HG02973 (cell line): ENCODE measurements around the gene GDF11.

Experiments
- ATAC-seq: cut with Tn5 transposase; IDR thresholded peaks from one replicate; pipeline ENCODE4 v1.9.1; 2021; ENCODE audit warnings: moderate library complexity; ENCODE audit not compliant: unreplicated experiment

Gene GDF11

DNA sequence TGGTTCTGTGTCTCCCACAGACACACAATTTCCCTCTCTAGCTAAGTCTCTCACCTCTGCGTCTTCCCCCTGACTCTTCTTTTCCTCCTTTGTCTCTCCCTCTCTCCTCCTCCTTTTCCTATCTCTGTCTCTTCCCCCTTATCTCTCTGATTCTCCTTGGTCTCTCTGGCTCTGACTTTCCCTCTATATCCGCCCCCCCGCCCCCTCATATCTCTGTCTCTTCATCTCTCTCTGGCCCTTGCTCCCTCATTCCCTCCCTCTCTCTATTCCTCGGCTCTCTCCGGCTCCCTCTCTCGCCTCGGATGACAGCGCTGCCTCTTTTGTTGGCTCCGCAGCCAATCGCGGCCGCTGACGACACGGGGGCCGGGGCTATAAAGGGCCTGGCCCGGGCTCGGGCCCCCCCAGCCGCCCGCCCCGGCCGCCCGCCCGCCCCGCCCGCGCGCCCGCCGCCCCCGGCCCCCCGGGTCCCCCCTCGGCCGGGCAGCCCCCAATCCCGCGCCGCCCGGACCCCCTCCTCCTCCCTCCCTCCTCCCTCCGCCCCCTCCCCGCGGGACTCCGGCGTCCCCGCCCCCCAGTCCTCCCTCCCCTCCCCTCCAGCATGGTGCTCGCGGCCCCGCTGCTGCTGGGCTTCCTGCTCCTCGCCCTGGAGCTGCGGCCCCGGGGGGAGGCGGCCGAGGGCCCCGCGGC, at the start of gene GDF11:
TSS of gene GDF11 (plus strand) at position 404 of the 687 bp plus-strand sequence. CDS start at position 599, 195 bp downstream.
- peak; percentile 27 for ATAC-seq

DNA sequence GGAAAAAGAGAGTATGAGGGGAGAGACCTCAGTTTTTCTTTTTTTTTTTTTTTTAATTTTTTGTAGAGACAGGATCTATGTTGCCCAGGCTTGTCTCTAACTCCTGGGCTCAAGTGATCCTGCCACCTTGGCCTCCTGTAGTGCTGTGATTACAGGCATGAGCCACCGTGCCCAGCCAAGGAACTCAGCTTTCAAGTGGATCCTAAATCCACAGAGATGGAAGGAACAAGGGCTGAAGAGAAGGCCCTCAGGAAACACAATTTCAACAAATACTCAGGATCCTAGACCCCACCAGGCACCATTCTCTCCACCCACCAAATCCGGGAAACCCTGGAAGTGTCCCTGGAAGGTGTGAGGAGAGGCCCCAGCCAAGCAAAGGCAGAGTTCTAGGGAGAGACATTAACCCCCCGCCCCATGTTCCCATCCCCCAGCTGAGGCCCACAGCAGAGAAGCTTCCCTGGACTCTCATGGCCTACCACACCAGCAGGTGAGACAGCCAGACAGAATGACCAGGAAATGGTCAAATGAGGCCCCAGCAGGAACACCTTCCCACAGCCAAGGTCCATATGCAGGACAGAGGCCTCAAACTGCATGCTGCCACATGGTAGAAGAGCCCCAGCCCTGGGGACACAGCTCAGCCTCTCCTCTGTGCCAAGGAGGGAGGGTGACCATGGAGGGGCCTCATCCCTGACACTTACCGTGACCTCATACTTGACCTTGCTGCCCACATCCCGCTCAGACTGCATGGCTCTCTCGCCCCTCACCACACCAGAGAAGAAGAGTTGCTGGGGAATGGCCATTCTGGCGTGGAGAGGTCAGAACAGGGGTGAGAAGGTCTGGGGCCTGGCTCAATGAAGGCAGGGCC, 49.4 kb upstream of the GDF11 start:
- no peak for ATAC-seq

DNA sequence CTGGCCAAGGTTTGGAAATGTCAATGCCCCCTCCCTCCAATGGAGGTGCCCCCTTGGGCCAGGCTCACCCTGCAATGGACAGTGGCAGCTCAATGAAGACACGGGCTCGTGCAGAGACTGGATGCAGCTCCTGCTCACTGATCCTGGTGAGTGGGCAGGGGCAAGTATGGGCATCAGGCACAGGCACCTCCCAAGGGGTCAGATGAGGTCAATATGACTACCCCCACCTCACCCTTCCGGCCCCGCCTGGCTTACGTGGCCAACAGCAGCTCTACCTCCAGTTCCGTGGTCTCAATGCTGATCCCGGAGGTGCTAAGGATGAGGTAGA, 48.8 kb upstream of the GDF11 start:
- ATAC-seq = no peak

DNA sequence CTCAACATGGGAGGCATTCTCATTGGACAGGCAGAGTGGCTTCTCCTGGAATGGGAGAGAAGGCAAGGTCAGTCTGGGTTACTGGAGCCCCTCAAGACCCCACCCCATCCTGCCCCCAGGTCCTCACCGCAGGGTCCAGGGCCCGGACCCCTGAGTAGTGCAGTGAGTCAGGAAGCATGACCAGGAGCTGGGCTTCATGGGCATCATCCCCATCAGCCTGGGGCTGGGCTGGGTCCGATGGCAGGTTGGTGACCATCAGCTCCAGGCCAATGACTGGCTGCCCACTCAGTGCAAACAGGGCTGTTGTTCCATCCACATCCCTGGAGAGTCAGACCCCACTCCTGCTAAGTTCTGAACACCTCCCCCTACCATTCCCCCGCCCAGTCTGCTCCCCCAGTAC, 48.3 kb upstream of the GDF11 start:
- no peak for ATAC-seq

DNA sequence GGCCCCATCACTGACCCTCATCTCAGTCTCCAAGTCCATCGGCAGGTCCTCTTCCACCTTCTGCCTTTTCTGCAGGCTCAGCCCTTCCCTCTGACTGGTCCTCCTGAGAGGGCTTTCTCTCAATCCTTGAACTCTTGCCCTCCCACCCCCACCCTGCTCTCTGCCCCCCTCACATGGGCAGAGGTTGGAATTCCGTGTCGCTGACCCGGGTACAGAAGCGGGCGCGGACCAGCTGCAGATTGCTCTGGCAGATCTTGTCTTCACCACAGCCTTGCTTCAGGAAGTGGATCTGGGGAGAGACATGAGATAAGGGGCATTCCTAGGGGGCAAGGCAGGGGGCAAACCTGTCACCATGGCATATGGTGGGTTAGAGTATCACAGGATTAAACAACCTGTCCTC, 47.6 kb upstream of the GDF11 start:
- ATAC-seq = no peak

DNA sequence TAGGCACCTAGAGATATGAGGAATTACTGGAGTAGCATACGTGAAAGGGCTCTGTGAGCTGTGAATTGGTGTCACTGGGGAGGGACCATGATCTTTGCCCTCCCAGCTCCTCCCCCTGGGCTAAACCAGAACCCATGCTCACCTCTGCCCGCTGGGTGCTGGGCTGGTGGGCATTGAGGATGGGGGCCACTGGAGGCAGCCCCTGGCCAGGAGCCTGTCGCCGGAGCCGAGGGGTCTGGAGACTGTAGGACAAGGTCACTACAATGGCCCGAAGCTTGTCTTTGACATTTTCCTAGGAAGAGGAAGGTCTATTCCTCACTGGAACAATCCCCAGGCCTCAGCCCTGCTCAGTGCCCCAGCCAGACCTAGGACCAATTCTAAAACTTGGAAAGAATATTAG, 46.8 kb upstream of the GDF11 start:
- ATAC-seq = no peak

DNA sequence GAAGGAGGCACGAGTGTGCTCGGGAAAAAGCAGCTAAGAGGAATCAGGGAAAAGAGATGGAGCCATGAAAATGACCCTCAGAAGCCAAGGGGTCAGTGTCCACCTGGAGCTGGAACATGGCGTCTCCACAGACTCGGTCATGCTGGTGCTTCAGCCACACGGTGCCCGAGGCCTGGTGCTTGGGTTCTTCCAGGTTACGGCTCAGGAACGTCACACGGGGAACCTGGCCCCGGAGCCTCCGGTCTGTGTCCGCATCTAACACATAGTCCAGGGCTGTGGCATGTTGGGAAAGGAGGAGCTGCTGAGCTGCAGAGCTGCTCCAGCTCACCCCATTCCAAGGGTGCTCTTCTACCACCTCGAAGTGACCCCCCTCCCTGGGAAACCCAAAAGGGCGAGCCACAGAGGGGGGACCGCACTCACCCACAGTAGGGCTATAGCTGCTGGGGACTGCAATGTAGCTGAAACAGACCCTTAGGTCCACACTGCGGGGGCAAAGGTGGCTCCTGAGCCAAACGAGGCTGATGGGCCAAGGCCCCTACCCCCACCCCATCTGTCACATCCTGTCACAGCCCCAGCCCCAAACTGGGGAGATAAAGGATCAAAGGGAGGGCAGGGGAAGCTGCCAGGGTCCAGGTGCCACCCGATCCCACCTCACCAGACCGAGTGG, 46.0 kb upstream of the GDF11 start:
- ATAC-seq = no peak

DNA sequence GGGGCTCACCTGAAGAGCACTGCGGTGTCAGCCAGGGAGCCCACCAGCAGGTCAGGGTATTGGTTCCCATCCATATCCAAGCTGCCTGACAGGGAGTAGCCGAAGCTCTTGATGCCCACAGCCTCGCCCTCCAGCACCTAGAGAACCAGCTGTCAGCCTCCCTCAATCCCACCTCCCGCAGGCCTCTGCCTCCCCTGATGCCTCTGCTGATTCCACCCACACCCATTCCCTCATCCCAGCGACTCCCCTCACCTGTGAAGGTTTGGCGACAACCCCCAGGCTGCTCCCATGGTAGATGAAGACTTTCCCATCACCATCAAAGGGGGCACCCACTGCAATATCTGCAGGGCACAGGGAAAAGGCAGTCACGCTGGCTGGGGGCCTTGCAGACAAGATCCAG, 45.2 kb upstream of the GDF11 start:
- no peak for ATAC-seq

DNA sequence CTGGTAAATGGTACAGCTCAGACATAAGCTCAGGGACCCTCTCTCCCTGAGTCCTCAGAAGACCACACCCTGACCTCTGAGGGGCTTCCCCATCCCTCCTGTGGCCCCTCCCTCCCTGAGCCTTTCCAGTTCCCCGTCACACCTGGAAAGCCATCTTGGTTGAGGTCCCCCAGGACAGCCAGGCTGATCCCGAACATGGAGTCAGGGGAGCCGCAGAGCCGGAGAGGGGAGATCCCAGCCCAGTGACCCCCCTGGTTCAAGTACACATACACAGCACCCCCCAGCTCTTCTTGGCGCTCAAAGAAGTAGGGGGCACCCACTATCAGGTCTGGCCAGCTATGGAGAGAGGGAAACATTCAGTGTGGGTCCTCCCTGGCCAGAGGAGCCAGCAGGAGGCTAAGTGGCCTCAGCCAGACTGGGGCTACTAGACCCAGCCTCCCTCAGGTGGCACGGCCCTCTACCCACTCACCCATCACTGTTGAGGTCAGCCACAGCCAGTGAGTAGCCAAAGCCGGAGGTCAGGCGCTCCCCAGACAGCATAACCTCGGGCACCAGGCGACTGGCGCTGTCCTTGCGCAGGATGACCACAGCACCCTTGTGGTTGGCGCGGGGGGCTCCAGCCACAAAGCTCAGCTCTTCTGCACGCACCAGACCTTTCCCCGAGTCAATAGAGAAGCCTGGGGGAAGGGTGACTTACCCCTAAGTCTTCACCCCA, 44.5 kb upstream of the GDF11 start:
- ATAC-seq = no peak

DNA sequence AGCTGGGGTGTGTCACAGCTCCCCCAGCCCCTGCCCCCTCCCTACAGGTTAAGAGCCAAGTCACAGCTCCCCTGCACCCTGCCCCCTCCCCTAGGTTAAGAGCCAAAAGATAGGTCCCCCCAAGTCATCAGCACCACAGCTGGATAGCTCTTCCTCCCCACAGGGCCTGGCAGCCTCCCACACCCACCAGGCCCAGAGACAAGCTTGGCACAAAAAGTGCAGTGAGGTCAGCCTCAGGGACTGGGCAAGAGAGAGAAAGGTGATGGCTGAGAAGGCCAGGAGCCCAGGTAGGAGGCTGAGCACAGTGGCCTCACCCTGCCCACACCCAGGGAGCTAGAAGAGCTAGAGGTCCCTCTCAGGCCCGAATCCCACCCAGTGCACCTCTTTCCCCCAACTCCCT, 44.0 kb upstream of the GDF11 start:
- ATAC-seq = no peak

DNA sequence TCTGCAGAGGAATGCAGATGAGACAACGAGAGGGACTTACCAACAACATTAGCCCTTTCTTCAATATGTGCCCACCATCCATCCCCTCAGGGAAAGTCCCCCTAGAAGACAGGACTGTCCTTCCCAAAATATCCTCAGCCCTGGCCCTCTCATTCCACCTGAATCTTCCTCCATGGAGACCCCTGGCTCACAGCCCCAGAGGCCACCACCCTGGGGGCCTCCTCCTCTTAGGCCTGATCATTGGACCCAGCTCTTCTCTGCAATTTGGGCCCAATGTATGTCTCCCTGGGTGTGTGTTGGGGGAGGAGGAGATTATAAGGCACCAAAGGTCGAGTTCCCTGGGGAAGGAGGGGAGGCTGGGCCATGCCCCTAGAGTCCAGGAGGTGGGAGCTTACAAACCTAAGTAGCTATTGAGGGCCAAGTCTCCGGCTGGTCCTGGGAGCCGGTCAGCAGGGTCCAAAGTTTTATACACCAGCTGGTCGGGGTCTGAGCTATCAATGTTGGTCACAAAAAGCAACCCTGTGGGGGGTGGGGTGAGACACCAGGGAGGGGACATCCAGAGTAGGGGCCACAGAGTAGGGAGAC, 43.4 kb upstream of the GDF11 start:
- ATAC-seq = no peak

DNA sequence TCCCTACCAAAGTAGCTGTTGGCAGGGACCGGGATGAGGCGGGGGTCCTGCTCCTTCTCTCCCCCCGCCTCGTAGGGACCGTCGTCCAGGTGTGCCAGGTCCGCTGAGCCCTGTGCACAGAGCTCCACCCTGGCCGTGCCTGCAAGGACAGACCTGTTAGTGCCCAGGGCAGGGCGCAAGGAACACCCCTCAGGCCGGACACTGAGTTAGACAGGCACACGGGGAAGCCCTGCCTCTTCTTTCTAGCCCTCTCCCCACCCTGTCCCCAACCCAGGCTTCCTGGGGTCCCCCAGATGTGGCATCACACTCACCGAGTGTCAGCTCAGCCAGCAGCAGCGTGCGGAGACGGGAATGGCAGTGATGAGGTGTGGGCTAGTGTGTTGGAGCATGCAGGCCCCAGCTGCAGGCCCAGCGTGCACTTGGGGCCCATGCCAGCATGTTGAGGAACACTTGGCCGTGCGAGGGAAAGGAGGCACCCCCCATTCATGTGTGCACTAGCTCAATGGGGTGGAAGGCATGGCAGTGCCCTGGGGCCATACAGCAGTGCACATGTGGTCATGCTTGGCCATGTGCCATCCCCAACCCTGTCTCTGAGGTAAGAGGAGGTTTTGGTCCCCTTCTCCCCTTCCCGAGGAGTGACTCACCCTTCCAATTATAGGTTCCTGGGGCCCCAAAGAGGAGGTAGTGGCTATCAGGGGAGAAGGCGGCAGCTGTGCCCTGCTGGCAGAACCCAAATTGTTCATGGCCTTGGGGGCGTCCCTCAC, 42.5 kb upstream of the GDF11 start:
- no peak for ATAC-seq

DNA sequence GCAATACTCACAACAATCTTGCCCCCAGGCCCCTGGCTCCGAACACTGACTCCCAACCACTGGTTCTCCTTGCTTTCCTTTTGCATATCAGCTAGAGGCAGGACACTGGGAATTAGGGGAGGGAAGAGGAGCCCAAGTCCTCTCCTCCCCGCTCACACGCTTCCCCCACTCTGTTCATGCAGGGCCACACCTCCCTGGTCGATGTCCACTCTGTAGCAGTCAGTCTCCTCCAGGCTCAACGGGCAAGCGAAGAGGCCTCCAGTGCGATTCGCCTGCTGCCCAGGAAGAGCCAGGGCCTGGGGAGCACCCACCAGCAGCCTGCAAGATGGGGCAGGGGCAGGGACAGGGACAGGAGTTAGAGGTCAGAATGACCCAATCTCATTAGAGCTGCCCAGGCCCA, 40.1 kb upstream of the GDF11 start:
- no peak for ATAC-seq

DNA sequence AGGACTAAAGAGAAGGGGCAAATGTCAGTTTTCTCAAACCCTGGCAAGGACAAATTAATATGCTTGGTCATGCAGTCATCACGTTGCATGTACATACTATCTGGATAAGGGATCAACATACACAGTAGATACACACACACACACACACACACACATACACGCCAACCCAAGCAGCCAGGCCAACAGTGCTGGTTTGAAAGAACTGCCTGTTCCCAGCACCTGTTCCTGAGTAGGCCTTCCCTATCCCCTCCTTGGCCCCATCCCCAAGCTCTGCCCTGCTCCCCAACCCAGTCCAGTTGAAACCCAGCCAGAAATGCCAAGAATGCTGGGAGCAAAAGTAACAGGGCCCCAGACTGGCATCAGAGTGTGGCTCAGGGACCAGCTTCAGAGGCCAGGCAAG, 39.6 kb upstream of the GDF11 start:
- no peak for ATAC-seq

DNA sequence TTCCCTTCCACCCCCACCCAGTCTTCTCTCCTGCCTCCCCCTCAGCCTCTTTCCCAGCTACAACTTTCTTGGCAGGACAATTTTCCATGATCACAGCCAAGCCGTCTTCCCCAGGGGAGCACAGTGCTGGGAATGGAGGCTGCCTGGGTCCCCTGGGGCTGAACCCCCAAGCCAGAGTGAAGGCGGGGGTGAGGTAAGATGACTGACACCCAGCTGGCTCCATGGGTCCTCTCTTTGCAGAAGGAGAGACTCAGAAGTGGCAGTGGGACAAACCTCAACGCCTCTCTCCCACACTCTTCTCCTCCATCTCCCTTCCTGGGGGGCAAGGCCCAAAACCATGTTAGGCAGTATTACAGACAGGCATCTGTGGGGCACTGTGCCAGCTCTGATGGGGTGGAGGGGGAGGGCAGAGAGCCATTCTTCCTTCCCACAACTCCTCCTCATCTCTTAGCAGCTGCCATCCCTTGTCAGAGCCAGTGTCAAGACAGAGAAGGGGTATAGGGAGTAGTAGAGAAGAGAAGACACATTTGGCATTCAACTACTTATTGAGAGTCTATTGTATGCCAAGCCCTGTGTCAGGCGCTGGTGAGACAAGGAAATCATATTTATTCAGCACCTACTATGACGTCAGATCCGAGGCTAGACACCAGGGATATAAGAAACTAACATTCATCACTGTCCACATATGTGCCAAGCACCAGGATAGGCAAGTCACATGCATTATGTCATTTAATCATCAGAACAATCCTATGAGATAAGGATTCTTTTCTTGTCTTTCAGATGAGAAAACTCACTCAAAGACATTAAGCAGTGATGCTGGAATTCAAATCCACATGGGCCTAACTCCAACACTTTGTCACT, 38.8 kb upstream of the GDF11 start:
- no peak for ATAC-seq

DNA sequence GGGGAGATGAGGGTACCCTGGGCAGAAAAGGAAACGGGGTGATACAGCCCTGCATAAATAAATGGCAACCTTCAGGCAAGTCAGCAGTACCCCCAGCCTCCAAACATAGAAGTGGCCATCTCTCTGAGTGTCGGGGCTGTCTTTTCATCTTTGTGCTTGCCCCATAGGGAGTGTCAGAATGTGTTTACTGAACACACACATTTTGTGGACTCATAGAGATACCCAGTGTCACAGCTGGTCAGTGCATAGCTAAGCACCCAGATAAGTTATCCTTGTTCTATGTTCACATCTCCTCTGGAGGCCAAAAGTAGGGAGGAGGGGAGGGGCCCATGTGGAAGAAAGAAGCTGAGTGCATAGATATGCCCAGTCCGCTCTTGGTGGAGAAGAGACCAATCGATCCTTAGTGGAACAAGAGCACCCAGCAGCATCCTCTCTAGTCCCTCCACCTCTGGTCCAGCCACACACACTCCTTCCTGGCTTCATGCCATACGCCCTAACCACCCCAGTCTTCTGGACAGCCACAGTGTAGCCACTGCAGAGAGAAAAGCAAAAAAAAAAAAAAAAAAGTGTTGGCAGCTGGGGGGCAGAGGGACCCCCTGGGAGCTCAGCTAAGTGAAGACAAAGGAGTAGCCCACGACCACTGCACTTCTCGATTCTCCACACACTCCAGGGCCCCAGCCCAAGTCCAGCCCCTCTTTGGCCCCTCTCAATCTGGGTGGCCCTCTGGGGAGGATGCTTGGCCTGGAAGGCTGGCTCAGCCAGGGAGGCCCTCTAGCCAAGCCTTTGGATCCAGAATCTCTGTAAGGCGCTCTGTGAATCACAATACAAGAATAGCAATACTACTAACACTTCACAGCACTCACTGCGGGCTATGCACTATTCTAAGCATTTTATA, 37.9 kb upstream of the GDF11 start:
- no peak for ATAC-seq

DNA sequence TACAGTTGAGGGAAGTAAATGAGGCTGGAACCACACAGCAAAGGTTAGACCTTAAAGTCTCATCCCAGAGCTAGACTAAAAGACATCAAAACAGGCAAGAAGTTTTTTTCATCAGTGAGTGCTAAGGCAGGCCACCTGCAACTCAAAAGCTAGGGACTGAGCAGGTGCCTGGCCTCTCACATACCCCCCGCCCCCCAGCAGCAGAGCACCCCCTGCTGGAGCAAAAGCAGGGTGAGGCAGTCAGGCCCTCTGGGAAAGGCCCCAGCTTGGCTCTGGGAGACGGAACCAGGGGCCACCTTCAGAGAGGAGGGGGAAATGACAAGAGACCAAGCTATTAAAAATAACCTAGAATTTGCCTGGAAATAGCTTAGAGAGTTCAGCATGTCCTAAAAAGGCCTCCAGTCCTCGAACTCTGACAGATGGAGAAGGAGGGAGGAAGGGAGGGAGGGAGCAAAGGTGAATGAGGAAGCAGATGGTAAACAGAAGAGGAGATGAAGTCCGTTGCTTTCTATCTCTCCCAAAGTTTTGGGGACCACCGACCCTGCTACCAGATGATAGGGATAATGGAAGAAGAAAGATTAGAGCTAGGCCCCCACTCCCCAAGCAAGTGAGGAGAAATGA, 37.0 kb upstream of the GDF11 start:
- no peak for ATAC-seq
